Endothelial cell of umbilical vein (primary cell): ENCODE data around the gene TEX26.

Experiments used
- CTCF ChIP-seq, 2 donors: IDR thresholded peaks; 1 replicate in 1 of 2; 2 replicates in 1 of 2; pipeline ENCODE4 v1.5.1; 2011; ENCODE audit warnings: low read length in 2 of 2, mild to moderate bottlenecking in 2 of 2, moderate library complexity in 2 of 2, control low read depth in 1 of 2, inconsistent platforms in 1 of 2, low read depth in 1 of 2; ENCODE audit not compliant: insufficient read depth in 1 of 2; ENCODE audit errors: extremely low read depth in 1 of 2
- FOS ChIP-seq: IDR thresholded peaks from 2 replicates; pipeline ENCODE4 v1.6.1; 2011; ENCODE audit warnings: mild to moderate bottlenecking, low read length, moderate library complexity, borderline replicate concordance; ENCODE audit not compliant: insufficient read depth
- MAX ChIP-seq: IDR thresholded peaks from 2 replicates; pipeline ENCODE4 v1.6.1; 2011; ENCODE audit not compliant: insufficient read depth, insufficient read length
- MYC ChIP-seq: IDR thresholded peaks from one replicate; pipeline ENCODE4 v1.6.1; 2011; ENCODE audit warnings: mild to moderate bottlenecking, low read depth, low read length
- POLR2A ChIP-seq: IDR thresholded peaks from 2 replicates; pipeline ENCODE4 v1.6.1; 2012; ENCODE audit warnings: low read depth, mild to moderate bottlenecking, control low read depth, low read length
- POLR2AphosphoS5 ChIP-seq: IDR thresholded peaks from 2 replicates; pipeline ENCODE4 v1.6.1; 2012; ENCODE audit warnings: low read depth, mild to moderate bottlenecking, control low read depth, low read length, moderate library complexity; ENCODE audit not compliant: insufficient read depth

- TF ChIP-seq CTCF (IDR thresholded peaks at IDR 0.05; ENCODE audit: extremely low read depth in 1 of 2, insufficient read depth in 1 of 2, low read depth in 1 of 2, low read length in 2 of 2) (no peak), POLR2AphosphoS5 (no peak), POLR2A (no peak), MYC (no peak), MAX (no peak), FOS (no peak)
Observed at GRCh38 chr13:30908416-30908980, 24.0 kb upstream of the TEX26 start.
